Osteocyte (in vitro differentiated cells): ENCODE measurements around the gene METTL27. TPM values are rescaled to one million over a fixed set of nuclear protein-coding genes. Genes with fewer than 3 reads are reported as not detected.

ENCODE experiments used
- DNase-seq: peaks from one replicate; pipeline ENCODE4 v3.0.0; 2021; ENCODE audit warnings: mixed read lengths; ENCODE audit not compliant: unreplicated experiment; ENCODE audit errors: extremely low spot score
- H3K27ac Mint-ChIP-seq: one replicate; pipeline ENCODE4 v1.8.0; 2021; ENCODE audit warnings: mild to moderate bottlenecking, mixed read lengths; ENCODE audit not compliant: unreplicated experiment
- H3K27me3 Mint-ChIP-seq: one replicate; pipeline ENCODE4 v1.8.0; 2021; ENCODE audit warnings: mixed read lengths; ENCODE audit not compliant: unreplicated experiment
- H3K36me3 Mint-ChIP-seq: one replicate; pipeline ENCODE4 v1.8.0; 2021; ENCODE audit warnings: mixed read lengths; ENCODE audit not compliant: unreplicated experiment
- H3K4me1 Mint-ChIP-seq: one replicate; pipeline ENCODE4 v1.8.0; 2021; ENCODE audit warnings: mixed read lengths; ENCODE audit not compliant: unreplicated experiment
- H3K4me3 Mint-ChIP-seq: one replicate; pipeline ENCODE4 v1.8.0; 2021; ENCODE audit warnings: mild to moderate bottlenecking, moderate library complexity, mixed read lengths; ENCODE audit not compliant: unreplicated experiment
- H3K9me3 Mint-ChIP-seq: one replicate; pipeline ENCODE4 v1.8.0; 2021; ENCODE audit warnings: mixed read lengths; ENCODE audit not compliant: unreplicated experiment
- CTCF ChIP-seq: fragments of 200-600 bp; sonication (generic); IDR thresholded peaks from 2 replicates; pipeline ENCODE4 v1.5.0; 2021; ENCODE audit warnings: antibody characterized with exemption, mild to moderate bottlenecking, moderate library complexity
- total RNA-seq: library from RNA; stranded (reverse); gene quantifications from 2 replicates; pipeline ENCODE4 v1.2.1, GENCODE V29; 2021

METTL27 gene
- total RNA-seq, 1 donor from 2014 or later = 2.2 TPM

GRCh38 chr7:73872056-73872908 is 30.0 kb upstream of the METTL27 start:
- Mint-ChIP-seq H3K27me3 (no peaks in the 10 kb centered on the region), H3K36me3 (no peaks in the 10 kb centered on the region), H3K4me3 (no peak overlapping the region), H3K27ac (no peak overlapping the region), H3K9me3 (no peaks in the 10 kb centered on the region), H3K4me1 (peaks cover 11% of the 10 kb centered on the region)
- no peak for TF ChIP-seq CTCF
- no peak for DNase-seq

- Mint-ChIP-seq H3K27me3 (no peaks in the 10 kb centered on the region), H3K36me3 (no peaks in the 10 kb centered on the region), H3K4me1 (peaks cover 11% of the 10 kb centered on the region), H3K9me3 (no peaks in the 10 kb centered on the region), H3K4me3 (no peak overlapping the region), H3K27ac (no peak overlapping the region)
- TF ChIP-seq CTCF = no peak
- no peak for DNase-seq
Measured at GRCh38 chr7:73871163-73872011, 29.1 kb upstream of the METTL27 start.

GRCh38 chr7:73870041-73870492 is 27.8 kb upstream of the METTL27 start:
- Mint-ChIP-seq H3K27me3 (no peaks in the 10 kb centered on the region), H3K9me3 (no peaks in the 10 kb centered on the region), H3K27ac (peak overlapping the region; percentile 41), H3K4me3 (no peak overlapping the region), H3K36me3 (no peaks in the 10 kb centered on the region), H3K4me1 (peaks cover 11% of the 10 kb centered on the region)
- DNase-seq = no peak
- TF ChIP-seq CTCF = no peak

- Mint-ChIP-seq H3K4me1 (peaks cover 11% of the 10 kb centered on the region), H3K4me3 (no peak overlapping the region)
- no peak for DNase-seq
Measured at GRCh38 chr7:73869011-73869798, 26.9 kb upstream of the METTL27 start.

More at GRCh38 chr7:73869011-73869798, 26.9 kb upstream of the METTL27 start:
- Mint-ChIP-seq H3K27ac (no peak overlapping the region), H3K9me3 (no peaks in the 10 kb centered on the region), H3K27me3 (no peaks in the 10 kb centered on the region), H3K36me3 (no peaks in the 10 kb centered on the region)
- no peak for TF ChIP-seq CTCF
